ENCODE results near the gene MTR.
"Not testable (repeated sequence)": the region's sequence is repeated elsewhere in the genome, so short reads cannot be mapped to it uniquely, and the experiment has no call there.

MTR gene

DNA sequence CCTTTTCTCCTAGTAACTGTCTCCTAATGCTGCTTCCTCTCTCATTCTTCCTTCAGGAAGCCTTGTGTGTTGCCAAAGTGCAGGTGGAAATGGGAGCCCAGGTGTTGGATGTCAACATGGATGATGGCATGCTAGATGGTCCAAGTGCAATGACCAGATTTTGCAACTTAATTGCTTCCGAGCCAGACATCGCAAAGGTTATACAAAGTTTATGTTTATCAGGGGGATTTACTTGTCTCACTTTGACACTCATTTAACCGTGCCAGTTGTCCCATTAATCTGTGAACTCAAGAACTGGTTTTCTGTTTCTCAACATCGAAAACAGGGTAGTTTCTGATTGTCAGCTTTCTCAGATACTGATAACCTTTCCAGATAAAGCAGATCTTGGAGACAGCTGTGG, 40.4 kb downstream of the MTR start:
- DNase-seq, result no peak

DNA sequence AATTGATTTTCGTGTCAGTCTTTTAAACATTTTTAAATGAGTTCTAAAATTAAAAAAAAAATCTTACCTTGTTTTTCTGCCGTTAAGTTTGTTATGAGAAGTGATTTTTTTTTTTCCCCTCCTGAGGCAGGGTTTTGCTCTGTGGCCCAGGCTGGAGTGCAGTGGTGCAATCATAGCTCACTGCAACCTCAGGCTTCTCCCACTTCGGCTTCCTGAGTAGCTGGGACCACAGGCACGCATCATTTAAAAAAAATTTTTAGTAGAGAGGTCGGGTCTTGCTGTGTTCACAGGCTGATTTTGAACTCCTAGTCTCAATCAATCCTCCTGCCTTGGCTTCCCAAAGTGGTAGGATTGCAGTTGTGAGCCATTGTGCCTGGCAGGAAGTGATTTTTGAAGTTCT, 41.1 kb downstream of the MTR start:
- DNase-seq, result no peak

DNA sequence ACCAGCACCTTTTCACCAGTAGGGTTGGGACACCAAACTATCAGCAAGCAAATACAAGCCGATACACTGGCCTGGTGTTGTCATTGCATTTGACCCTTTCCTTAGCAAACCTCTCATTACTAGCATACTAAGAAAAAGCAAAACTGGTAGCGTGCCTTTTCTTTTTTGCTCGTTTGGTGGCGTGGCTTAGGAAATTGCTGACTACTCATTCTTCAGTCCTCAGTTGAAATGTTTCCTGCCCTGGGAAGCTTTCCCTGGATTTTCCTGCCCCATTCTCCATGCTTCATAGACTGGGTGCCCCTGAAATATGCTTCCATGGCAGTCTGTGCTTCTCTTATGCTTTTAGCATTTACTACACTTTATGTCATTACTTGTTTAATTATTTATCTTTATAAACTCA, 42.0 kb downstream of the MTR start:
- DNase-seq, result no peak

GRCh38 chr1:236837897-236838296, 42.8 kb downstream of the MTR start:
- no peak for DNase-seq

- DNase-seq, result no peak
These were observed 46.2 kb downstream of the MTR start for GRCh38 chr1:236841341-236841740.

GRCh38 chr1:236844499-236845271, 49.6 kb downstream of the MTR start:
- no peak for DNase-seq

GRCh38 chr1:236845830-236846229, 50.7 kb downstream of the MTR start:
- DNase-seq, result no peak

GRCh38 chr1:236848274-236848923, 53.3 kb downstream of the MTR start:
- DNase-seq, result no peak

DNA sequence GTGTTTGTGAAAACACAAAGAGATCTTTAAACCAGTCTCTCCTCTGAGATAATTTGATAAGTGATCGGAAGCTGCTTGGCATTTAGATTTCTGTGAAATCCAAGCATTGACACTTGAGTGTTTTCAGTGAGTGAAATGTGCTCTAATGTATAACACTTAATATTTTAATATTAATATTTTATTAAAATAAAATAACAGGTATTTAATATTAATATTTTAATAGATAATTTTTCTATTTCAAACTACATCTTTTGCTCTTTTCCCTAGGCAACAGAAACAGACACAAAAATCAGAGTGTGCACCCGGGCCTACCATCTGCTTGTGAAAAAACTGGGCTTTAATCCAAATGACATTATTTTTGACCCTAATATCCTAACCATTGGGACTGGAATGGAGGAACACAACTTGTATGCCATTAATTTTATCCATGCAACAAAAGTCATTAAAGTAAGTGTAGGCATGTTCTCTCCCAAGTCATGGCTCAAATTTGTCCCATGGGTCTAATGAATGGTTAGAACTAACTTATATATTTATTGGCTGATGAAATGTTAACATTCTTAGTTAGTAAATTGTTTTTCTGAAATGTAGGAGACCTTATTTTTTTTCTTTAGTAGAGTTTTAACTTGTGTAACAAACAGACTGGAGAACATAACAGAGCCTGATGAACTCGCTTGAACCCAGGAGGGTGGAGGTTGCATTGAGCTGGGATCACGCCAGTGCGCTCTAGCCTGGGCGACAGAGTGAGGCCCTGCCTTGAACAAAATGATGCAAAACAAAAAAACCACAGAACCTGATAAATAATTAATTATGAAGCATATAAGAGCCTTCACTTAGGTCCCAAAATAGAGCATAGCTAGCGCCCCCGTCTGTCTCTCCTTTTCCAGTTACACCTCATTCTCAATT, 55.2 kb downstream of the MTR start:
- DNase-seq, result no peak

- no peak for DNase-seq
These were observed 56.8 kb downstream of the MTR start for GRCh38 chr1:236851871-236852270.

DNA sequence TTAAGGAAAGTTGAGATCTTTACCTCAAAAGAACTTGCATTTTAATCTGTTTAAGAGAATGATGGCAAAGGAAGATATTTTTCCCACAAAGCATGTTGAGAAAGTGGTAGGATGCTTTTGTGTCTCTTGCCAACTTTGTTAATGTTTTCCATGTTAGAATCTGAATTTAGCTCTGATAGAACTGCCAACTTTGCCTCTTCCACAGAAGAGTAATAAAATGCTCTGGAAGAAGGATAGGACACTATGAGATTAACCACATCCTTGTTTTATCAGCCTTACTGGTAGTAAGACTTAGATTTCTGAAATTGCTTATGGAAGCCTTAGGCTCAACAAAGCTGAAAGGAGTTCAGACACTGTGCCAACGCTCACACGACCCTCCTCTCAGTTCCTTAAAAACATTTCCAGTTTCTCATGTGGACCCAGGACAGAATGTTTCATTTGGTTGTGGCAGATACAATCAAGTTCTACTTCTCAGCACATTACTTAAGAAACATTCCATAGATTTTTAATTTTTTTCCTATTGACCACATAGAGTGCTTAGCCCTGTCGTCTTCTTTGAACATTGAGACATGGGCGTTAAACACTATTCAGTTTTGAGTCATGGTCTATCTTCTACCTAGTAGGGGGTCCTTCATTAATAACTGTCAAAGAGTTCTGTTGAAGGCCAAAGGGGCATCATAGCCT, 59.0 kb downstream of the MTR start:
- DNase-seq, result no peak

DNA sequence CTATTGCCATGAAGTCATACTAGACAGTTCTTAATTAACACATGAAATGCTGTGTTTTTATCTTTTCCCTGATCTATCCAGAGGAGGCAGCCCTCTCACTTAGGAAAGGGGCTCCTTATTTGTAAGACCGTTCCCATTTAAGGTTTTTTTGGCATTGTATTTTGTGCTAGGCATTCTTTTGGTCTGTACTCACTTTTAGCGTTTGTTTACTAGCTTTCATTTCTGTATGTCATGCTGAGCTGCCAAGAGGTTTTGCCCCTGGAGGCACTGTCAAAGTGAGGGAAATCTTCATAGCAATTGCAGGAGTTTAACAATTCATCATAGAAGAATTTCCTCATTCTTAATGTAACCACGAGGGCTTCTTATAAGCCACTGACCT, 59.5 kb downstream of the MTR start:
- no peak for DNase-seq

- not testable (repeated sequence) for DNase-seq
These were observed 61.6 kb downstream of the MTR start for GRCh38 chr1:236856649-236857048.

GRCh38 chr1:236858165-236858564, 63.1 kb downstream of the MTR start:
- DNase-seq, result no peak

DNA sequence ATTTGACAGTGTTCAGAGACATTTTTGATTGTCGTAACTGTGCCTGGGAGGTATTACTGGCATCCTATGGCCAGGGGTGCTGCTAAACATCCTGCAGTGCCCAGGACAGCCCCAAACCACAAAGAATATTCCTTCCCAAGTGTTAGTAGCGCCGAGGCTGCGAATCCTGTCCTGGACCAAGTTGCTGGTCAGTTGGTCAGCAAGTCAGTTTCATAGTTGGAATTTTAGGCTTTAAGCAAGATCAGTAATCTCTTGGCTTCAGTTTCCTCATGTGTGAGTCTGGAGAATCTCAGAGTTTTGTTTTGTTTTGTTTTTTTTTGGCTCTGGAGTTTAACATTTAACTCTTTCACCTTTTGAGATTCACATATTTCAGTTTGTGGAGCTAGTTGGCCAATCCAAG, 65.0 kb downstream of the MTR start:
- DNase-seq, result no peak

GRCh38 chr1:236860674-236861073, 65.6 kb downstream of the MTR start:
- DNase-seq, result no peak

DNA sequence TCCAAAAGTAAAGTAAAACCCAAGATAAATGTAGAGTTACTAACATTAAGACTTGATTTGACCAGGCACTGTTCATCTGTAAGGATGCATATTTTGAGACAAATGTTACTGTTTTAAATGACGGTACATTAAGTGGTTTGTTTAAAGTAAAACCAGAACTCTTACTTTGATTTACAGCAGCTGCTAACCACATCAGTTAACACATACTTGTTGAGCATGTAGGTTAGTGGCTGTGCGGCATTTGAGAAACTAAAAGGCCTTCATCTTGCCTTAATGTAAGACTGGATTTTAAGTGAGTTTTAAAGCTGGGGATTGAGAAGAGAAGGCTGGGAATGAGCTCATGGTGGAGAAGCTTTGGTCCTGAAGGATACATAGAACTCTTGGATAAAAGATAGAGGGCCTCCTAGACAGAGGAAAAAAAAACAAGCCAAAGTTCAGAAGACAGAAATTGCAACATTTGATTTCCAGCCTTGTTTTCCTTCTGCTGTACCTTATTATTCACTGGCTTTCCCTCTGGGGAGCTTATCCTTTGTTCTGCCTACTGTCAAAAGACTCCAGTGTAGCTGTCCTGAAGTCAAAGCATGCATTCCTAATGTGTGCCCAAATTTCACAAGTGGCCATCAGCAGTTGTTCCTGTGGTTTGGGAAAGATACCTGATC, 66.6 kb downstream of the MTR start:
- DNase-seq, result peak in 1 of 2 donors; percentile 9

- DNase-seq, result no peak
These were observed 67.1 kb downstream of the MTR start for GRCh38 chr1:236862219-236862591.

- no peak for DNase-seq
These were observed 67.6 kb downstream of the MTR start for GRCh38 chr1:236862615-236863211.

DNA sequence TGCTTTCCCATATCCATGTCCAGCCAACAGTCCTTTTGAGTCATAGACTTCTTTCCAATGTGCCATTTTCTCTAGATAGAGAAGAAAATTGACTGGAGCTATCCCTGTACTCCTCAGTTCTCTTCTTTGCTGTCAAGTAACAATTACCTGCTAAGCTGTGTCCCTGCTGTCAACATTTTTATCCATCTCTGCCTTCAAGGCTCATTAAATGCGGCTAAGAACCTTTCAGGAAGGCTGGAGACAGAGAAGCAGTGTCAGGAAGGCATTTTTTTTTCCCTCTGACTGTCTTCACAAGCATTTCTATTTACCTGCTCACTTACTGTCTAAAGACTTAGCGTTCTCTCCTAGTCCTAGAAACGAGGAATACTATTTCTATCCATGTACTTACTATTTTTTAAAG, 69.1 kb downstream of the MTR start:
- DNase-seq, result no peak

DNA sequence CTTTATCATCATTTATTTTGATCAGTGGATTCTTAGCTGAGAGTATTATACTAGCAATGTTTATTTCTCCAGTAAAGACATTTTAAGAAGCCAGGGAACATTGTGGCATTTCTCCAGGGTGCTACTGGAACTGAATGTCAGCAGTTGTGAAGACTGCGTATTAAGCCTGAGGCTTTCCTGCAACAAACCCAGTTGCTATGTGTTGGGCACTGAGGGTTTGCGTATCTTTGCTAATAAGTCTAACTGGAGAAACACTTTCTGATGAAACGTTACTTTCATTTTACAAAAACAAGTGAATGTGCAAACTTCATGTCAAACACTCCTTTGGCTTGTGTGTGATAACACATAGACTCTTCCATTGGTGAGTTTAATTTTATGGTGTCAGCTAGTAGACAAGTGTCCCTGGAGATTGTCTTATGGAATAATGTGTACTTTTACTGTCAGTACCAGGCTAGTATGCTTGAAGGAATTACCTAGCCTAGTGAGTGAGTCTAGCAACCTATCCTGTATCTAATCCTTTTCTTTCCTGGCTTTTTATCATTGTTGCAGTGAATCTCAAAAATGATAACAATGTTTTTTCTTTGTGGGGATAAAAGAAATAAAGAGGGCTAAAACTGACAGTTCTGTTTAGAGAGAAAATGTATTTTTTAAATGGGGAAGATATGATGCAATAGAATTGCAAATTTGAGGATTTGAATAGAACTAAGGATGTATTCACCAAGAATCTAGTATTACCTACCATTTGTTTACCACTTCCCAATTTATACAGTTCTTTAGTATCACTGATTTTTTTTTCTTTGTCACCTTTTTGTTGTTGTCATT, 70.1 kb downstream of the MTR start:
- DNase-seq, result no peak
